Measurements from ENCODE around the gene ZNF30. TPM values are rescaled to one million over a fixed set of nuclear protein-coding genes. Genes with fewer than 3 reads are reported as not detected.

Gene ZNF30
- total RNA-seq, 1 experiment from 2014 or later: 8.3 TPM

GRCh38 chr19:34953092-34953491 is 26.4 kb downstream of the ZNF30 start:
- DNase-seq: no peak
- no peaks in the 10 kb centered on the region for H3K23me2 ChIP-seq (ENCODE audit: insufficient read length, low read depth, low read length, poor library complexity, severe bottlenecking)
- no peaks in the 10 kb centered on the region for H3K79me1 ChIP-seq (ENCODE audit: insufficient read depth, low read depth, low read length, poor library complexity, severe bottlenecking)
- no peaks in the 10 kb centered on the region for H3K4me1 ChIP-seq (ENCODE audit: insufficient read depth, low read length)
- H4K8ac ChIP-seq (replicated peaks; ENCODE audit: insufficient read length, low read depth, low read length): no peak overlapping the region
- no peak overlapping the region for H3K4ac ChIP-seq (ENCODE audit: low read depth, low read length)
- H4K91ac ChIP-seq (ENCODE audit: insufficient read length, low read depth, low read length): no peak overlapping the region
- H3K18ac ChIP-seq (ENCODE audit: insufficient read length, low read depth, low read length): no peak overlapping the region
- Mint-ChIP-seq H3K9me3 (peaks cover 59 to 72% of the 10 kb centered on the region in 2 experiments), H3K4me1 (no peaks in the 10 kb centered on the region), H3K27me3 (ENCODE audit: low read depth) (no peaks in the 10 kb centered on the region), H3K36me3 (ENCODE audit: insufficient read depth in 1 of 3, low read depth in 3 of 3) (peaks cover 30 to 49% (median 43%) of the 10 kb centered on the region in 3 experiments), H3K27ac (no peak overlapping the region), H3K4me3 (no peak overlapping the region)
- H3K79me2 ChIP-seq (ENCODE audit: insufficient read depth, low read length): no peaks in the 10 kb centered on the region
- H3K9ac ChIP-seq (ENCODE audit: extremely low read depth, insufficient read length, low read length): no peak overlapping the region
- H4K5ac ChIP-seq (ENCODE audit: insufficient read length, low read depth, low read length): no peak overlapping the region
- H2BK20ac ChIP-seq (ENCODE audit: low read depth, low read length, poor library complexity, severe bottlenecking): no peak overlapping the region
- H2BK15ac ChIP-seq (ENCODE audit: low read depth, low read length): no peak overlapping the region
- TF ChIP-seq CTCF (conservative IDR thresholded peaks at IDR 0.05): no peak
- H3K4me2 ChIP-seq (ENCODE audit: insufficient read depth, insufficient read length, low read length): no peak overlapping the region
- H2BK5ac ChIP-seq (ENCODE audit: insufficient read length, low read length): no peak overlapping the region
- peaks cover 21% of the 10 kb centered on the region for H3K9me3 ChIP-seq (ENCODE audit: control insufficient read depth, low read depth, low read length)
- no peaks in the 10 kb centered on the region for H4K20me1 ChIP-seq (ENCODE audit: control insufficient read depth, insufficient read depth, insufficient read length)
- no peak overlapping the region for H2AFZ ChIP-seq (ENCODE audit: low read length)
- no peaks in the 10 kb centered on the region for H3K27me3 ChIP-seq (ENCODE audit: insufficient read depth, low read length)
- H2BK12ac ChIP-seq (ENCODE audit: insufficient read length, low read depth, low read length): no peak overlapping the region
- H3T11ph ChIP-seq (ENCODE audit: low read length): no peak overlapping the region
- H2BK120ac ChIP-seq (ENCODE audit: low read depth, low read length, poor library complexity, severe bottlenecking): no peak overlapping the region
- no peak overlapping the region for H3K27ac ChIP-seq (ENCODE audit: insufficient read length, low read depth, low read length)
- H3K23ac ChIP-seq (ENCODE audit: insufficient read length, low read depth, low read length): no peak overlapping the region
- H3K14ac ChIP-seq (ENCODE audit: insufficient read depth, low read length): no peak overlapping the region
- H3K56ac ChIP-seq (ENCODE audit: insufficient read length, low read depth, low read length): no peak overlapping the region
- H2AK5ac ChIP-seq (ENCODE audit: insufficient read length, low read length): no peak overlapping the region

All from H9 (cell line).